GM21737 (cell line): ENCODE results near the gene DQX1.

Source experiments
- ATAC-seq: cut with Tn5 transposase; IDR thresholded peaks from one replicate; pipeline ENCODE4 v1.9.1; 2021; ENCODE audit warnings: mild to moderate bottlenecking, moderate library complexity; ENCODE audit not compliant: unreplicated experiment

DQX1 gene

DNA sequence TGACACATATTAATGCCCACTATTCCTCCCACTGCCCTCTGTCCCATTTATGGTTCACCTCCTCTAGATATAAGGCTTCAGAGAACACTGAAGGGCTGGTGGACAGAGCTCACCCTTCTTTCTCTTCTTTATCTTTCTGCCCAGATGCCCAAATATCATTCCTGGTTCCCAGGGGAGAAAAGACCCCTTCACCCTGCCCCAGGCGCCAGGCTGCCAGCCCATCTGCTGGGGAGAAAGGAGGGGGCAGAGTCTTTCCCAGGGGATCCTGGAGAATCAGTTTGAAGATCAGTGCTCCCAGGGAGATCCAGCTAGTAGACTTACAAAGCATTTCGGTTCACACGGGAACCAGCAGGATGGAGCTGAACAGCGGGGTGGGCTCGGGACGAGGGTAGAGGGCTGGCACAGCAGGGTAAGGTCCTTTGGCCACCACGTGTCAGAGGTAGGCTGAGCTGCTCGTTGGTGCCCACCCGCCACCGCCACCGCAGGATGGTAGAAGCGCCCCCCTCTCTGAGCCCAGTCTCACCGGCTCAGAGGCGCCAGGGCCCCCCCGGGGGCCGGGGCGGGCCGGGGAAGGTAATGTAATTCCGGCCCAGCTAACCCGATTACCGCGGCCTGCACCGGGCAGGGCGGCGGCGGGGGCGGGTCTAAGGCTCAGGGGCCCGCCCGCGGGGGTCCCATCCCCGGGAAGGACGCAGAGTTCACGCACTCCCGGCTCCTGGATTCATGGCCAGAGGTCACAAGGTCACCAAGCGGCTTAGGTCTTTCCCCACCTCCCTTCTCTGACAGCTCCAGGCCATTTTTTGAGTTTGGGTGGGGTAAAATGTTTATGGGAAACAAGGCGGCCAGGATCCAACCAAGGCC, 13.1 kb downstream of the DQX1 start:
- ATAC-seq: no peak

DNA sequence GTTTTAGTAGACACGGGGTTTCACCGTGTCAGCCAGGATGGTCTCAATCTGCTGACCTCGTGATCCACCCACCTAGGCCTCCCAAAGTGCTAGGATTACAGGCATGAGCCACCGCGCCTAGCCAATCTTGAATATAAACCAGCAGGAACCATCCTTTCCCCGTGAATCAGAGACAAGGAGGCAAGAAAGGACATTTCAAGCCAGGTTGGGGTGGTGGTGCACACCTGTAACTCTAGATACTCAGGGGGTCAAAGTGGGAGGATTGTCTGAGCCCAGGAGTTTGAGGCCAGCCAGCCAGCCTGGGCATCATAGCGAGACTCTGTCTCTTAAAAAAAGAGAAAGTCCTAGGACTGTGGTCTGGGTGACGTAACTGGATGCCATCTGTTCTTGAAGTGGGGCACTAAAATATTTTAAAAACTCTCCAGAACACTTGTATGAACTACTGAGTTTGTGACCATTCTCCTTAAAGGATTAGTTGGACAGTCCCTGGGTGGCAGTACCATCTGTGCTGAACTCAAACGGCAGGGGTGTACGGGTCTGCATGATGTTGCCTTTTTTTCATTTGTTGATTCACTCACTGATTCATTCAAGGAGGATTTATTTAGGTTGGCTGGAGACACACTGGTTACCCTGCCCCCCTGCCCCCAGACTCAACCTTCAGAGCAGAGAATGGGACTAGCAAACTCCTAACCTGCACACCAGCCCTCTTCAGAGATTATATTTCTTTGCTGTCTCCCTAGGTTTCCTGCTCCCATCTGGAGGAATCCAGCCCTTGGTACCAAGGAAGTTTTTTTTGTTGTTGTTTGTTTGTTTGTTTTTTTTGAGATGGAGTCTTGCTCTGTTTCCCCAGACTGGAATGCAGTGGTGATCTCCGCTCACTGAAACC, 14.7 kb downstream of the DQX1 start:
- no peak for ATAC-seq

DNA sequence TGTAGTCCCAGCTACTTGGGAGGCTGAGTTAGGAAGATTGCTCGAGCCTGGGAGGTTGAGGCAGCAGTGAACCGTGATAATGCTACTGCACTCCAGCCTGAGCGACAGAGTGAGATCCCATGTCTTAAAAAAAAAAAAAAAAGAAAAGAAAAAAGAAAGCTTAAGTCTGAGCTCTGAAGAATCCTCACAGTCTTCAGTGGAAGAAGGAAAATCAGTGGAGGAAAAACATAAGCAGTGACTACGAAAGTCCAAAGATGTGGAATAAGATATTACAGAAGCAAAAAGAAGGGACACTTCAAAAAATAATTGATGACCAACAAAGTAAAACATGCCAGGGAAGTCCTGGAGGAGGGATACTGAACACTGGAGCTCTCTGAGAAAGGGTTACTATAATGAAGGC, 15.8 kb downstream of the DQX1 start:
- ATAC-seq: no peak

- peak; percentile 5 for ATAC-seq
Measured at GRCh38 chr2:74507926-74508520, 18.0 kb downstream of the DQX1 start.

- ATAC-seq: peak; percentile 84
Measured at GRCh38 chr2:74507145-74507925, 18.7 kb downstream of the DQX1 start, which contains the start of gene PCGF1. Gene PCGF1 (minus strand): TSS chr2:74507695. CDS start chr2:74507668, 27 bp downstream.

GRCh38 chr2:74505448-74506246, 20.4 kb downstream of the DQX1 start:
- no peak for ATAC-seq

DNA sequence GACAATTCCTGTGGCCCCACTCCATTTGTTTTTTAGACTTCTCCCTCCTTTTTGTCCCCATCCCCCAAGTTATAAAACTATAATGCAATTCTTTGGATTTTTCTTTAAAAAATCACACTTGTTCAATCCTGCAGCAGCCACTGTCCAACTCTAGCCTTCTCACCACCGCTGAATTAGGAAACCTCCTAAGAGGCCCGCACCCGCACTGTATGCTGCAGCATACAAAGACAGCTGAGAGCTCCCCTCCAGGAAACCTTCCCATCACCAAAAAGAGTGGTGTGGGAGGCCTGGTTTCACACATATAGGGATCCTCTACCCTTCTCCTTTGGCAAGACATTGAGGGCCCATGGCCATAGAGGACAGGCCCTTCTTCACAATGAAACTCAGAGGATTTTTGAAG, 21.4 kb downstream of the DQX1 start:
- ATAC-seq: no peak

DNA sequence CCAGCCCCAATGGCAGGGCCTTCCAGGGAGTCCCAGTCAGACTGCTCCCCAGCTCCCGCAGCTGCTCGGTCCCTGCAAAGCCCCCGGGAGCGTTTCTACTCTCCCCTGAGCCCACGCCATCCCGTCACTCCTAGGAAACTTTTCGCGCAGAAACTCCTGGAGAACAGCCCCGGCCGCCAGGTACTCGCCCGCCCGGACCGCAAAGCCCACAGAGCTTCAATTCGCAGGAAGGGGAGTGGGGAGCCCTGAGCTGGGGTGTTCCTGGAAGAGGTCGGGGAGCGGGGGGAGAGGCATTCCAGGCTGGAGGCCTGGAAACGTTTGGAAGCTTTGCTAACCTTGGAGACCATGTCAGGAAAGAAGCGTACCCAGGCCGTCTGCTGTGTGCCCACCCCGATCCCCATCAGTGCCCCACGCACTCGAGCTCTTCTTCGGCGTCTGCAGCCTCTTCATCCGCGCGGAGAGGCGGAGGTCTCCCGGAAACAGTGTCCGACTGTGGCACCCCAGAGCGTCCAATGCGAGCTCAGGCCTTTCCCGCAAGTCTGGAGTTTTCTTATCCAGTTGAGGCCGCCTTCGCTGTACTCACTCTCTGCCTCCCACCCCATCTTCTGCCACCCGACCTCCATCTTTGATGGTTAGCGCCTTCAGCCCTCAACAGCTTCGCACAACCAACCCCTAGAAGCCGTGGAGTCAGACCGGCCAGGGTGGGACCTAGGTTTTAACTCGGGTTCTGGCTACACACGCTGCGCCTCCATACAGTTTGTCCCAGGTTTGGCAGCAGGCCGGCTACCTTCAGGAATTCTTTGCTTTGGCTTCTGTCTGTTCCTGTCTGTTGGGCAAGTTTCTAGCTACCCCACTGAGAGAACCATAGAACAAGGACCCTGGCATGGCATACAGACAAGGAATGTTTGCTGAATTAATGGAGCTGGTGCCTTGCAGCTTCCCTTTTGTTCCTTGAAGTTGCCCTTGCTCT, 22.2 kb downstream of the DQX1 start:
- no peak for ATAC-seq

- ATAC-seq: peak; percentile 39
Measured at GRCh38 chr2:74502720-74503505, 23.1 kb downstream of the DQX1 start.

GRCh38 chr2:74502147-74502719, 23.8 kb downstream of the DQX1 start:
- no peak for ATAC-seq

DNA sequence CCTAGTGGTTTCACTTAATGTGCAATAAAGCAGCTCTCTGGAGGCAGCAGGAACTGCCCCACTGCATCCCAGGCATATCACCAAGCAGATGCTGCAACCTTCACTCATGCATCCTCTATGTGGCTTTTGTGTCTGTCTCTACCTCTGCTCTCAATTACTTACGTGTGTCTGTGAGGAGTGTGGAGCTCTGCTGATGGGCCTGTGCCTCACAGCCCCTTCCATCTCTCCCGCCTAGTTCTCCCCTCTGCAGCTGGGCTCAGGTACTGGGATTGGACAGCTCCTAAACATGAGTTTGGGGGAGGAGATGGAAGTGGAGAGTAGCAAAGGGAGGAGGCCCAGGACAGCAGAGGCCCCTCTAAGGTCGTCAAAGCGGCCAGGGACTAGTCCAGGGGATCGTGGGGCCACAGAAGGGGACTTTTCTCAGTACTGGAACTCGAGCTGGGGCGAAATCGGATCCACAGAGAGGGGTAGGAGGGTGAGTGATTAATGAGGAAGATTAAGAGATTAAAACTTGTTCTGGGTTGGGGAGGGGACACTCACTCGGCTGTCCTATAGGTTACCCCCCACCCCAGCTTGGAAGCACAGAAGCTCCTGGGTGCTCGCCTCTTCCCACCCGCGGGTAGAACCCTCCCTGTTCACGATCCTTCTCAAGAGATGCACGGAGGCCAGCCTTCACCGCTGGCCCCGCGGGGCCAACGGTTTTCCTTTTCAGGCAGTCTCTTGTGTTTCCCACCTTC, 24.5 kb downstream of the DQX1 start:
- no peak for ATAC-seq

DNA sequence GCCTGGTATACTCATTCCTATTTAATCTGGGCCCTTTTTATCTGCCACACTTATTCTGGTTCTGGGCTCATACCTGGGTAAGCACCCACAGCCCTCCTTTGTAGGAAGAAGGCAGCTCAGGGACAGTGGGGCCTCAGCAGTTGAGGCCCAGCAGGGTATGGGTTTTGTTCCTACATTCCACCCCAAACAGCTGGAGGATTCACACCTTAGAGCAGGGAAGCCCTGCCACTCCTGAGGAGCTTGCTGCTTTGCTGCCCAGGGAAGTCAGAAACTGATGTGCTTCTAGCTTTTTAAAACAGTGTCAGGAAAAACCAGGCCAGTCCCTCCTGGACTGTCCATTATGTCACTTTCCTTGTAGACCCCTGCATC, 25.5 kb downstream of the DQX1 start:
- no peak for ATAC-seq

DNA sequence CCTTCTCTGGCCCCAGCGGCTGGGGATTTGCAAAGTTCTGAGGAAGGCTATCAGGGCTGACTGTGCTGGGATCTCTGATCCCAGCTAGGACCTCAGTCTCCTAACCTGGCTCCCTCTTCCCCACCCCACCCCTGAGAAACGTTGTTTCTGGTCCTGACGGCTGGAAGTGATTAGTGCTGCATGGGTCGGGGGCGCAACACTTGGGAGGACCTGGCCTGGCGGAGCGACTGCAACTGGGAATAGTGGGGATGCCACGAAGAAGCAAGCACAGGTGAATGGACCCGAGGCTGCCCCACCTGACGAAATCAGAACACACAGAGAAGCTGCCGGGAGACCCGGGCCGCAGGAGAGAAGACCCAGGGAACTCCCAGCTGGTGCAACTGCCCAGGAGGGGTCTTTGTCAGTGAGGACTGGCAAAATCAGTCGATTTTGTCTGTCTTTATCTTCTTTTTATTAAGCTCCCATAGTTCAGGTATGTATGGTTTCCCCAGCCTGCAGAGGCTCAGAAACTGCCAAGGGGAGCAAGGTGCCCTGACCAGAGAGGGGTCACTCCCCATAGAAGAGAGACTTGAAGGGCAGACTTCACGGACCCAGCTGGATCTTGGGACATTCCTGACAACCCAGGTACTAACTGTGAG, 26.0 kb downstream of the DQX1 start:
- ATAC-seq: no peak

- no peak for ATAC-seq
Measured at GRCh38 chr2:74499267-74499939, 26.6 kb downstream of the DQX1 start, which contains the start of gene LBX2. Gene LBX2 (minus strand): TSS chr2:74499603. CDS start chr2:74499537, 66 bp downstream.

GRCh38 chr2:74498500-74499266, 27.3 kb downstream of the DQX1 start:
- no peak for ATAC-seq
